HepG2 (cell line): Measurements from ENCODE around the gene IRAK2. TPM values are rescaled to one million over a fixed set of nuclear protein-coding genes. Genes with fewer than 3 reads are reported as not detected.

Experiments
- ATAC-seq: fragments of 200-7000 bp; cut with Tn5 transposase; 3 replicates; pipeline ENCODE4 v1.9.1; 2020; ENCODE audit warnings: mild to moderate bottlenecking, moderate library complexity
- BruUV-seq: library from RNA; stranded (reverse); fragments of 400-500 nt; replicated peaks from 2 replicates; lab custom pipeline; 2021; lab: Mats Ljungman, UMichigan
- CTCF ChIA-PET: fragments of 300-600 bp; formaldehyde crosslinking; extraction: SDS; loops from one replicate; lab custom pipeline; 2021; ENCODE audit warnings: low total read pairs, inconsistent platforms, low intra/inter-chr PET ratio; lab: Yijun Ruan, JAX
- POLR2A ChIA-PET: fragments of 350-600 bp; sonication (Branson Sonifier 250); formaldehyde crosslinking; loops from one replicate; lab custom pipeline; 2020; ENCODE audit warnings: antibody characterized with exemption, inconsistent platforms; lab: Yijun Ruan, JAX
- DNase-seq: peaks from one replicate; pipeline ENCODE4 v3.0.0-alpha.2; 2015; ENCODE audit warnings: low spot score
- FAIRE-seq: peaks from 3 replicates; lab custom pipeline; 2011; peaks lifted over from hg19 to GRCh38; lab: Jason Lieb, UNC
- H2AFZ ChIP-seq: one replicate; pipeline ENCODE4 v1.6.1; 2011; ENCODE audit warnings: low read length, inconsistent platforms
- H3K27ac ChIP-seq: fragments of 300-600 bp; 3 replicates; pipeline ENCODE4 v1.8.0; 2011; ENCODE audit warnings: mixed run types, mild to moderate bottlenecking, mixed read lengths, low read length, inconsistent platforms; ENCODE audit not compliant: insufficient read depth; ENCODE audit errors: extremely low read length
- H3K27me3 ChIP-seq, 2 experiments: fragments of 200-600 bp in 1 of 2; 2 replicates in 1 of 2; 3 replicates in 1 of 2; pipeline versions ENCODE4 v1.6.0 to v1.8.0; 2011; ENCODE audit warnings: low read length in 2 of 2, mild to moderate bottlenecking in 2 of 2, moderate library complexity in 2 of 2, inconsistent platforms in 1 of 2; ENCODE audit not compliant: insufficient read depth in 2 of 2, control insufficient read depth in 1 of 2
- H3K36me3 ChIP-seq, 2 experiments: fragments of 200-600 bp in 1 of 2; replicated peaks in 1 of 2; 2 replicates in 1 of 2; 3 replicates in 1 of 2; pipeline versions ENCODE4 v1.5.1 to v1.8.0; 2011; ENCODE audit warnings: low read length in 2 of 2, inconsistent platforms in 1 of 2; ENCODE audit not compliant: insufficient read depth in 2 of 2, control insufficient read depth in 1 of 2
- H3K4me1 ChIP-seq: 2 replicates; pipeline ENCODE4 v1.5.1; 2012; ENCODE audit warnings: low read length, inconsistent platforms; ENCODE audit not compliant: insufficient read depth
- H3K4me2 ChIP-seq: 2 replicates; pipeline ENCODE4 v1.6.0; 2011; ENCODE audit warnings: low read depth, low read length, inconsistent platforms
- H3K4me3 ChIP-seq, 3 experiments: fragments of 200-600 bp in 1 of 3; sonication (generic), shearing (Covaris generic) in 1 of 3; replicated peaks in 1 of 3; 2 replicates each; pipeline ENCODE4 v1.5.1; 2011 to 2016; ENCODE audit warnings: low read length in 3 of 3, inconsistent platforms in 2 of 3, low read depth in 2 of 3, mild to moderate bottlenecking in 2 of 3, control low read depth in 1 of 3, mixed read lengths in 1 of 3; ENCODE audit not compliant: insufficient read depth in 1 of 3
- H3K79me2 ChIP-seq: one replicate; pipeline ENCODE4 v1.6.1; 2011; ENCODE audit warnings: low read length, inconsistent platforms; ENCODE audit not compliant: insufficient read depth
- H3K9ac ChIP-seq: 2 replicates; pipeline ENCODE4 v1.6.0; 2011; ENCODE audit warnings: mild to moderate bottlenecking, low read depth, low read length, inconsistent platforms; ENCODE audit not compliant: insufficient read depth
- H3K9me3 ChIP-seq: 2 replicates; pipeline ENCODE4 v1.5.1; 2012; ENCODE audit warnings: mild to moderate bottlenecking, low read length
- H4K20me1 ChIP-seq: 2 replicates; pipeline ENCODE4 v1.6.0; 2011; ENCODE audit warnings: inconsistent platforms, mild to moderate bottlenecking, low read length, moderate library complexity; ENCODE audit not compliant: insufficient read depth
- GATAD2A ChIP-seq: IDR thresholded peaks from 2 replicates; pipeline ENCODE4 v1.6.1; 2016
- NFIB ChIP-seq: sonication (generic); formaldehyde crosslinking; IDR thresholded peaks from 2 replicates; pipeline ENCODE4 v1.9.0; 2021; ENCODE audit warnings: missing genetic modification reagents, mild to moderate bottlenecking, borderline replicate concordance
- ZNF432 ChIP-seq: sonication (generic); formaldehyde crosslinking; IDR thresholded peaks from 2 replicates; pipeline ENCODE4 v1.5.0; 2020; ENCODE audit warnings: missing genetic modification reagents, mild to moderate bottlenecking, borderline replicate concordance
- ZNF747 ChIP-seq: sonication (generic); formaldehyde crosslinking; IDR thresholded peaks from 2 replicates; pipeline ENCODE4 v1.8.1; 2023; ENCODE audit warnings: missing genetic modification reagents, mild to moderate bottlenecking, borderline replicate concordance
- WGBS: methylation state at CpG from one replicate; pipeline ENCODE4 v1.1.6; 2017; ENCODE audit warnings: low lambda C conversion rate; 5-methylcytosine and 5-hydroxymethylcytosine counted together
- in situ Hi-C: cut with HindIII; loops from 2 replicates; pipeline ENCODE4 v1.10.0; 2017; ENCODE audit warnings: low pct_unique_long_range_greater_than_20kb; ENCODE audit not compliant: extremely low pct_ligation_motif_present
- intact Hi-C: fragments of 100-400 bp; cut with micrococcal nuclease; formaldehyde crosslinking; loops from one replicate; pipeline ENCODE4 v1.10.0; 2022; ENCODE audit not compliant: unreplicated experiment
- polyA plus RNA-seq, 8 experiments: library from polyadenylated mRNA; depleted of rRNA in 3 of 8; stranded (reverse) in 7 of 8; unstranded in 1 of 8; fragments of >200 nt; fragmentation: Illumina TruSeq in 4 of 8; extraction: Trizol in 4 of 8; gene quantifications; 2 replicates each; pipeline versions ENCODE4 v1.2.1 to v1.2.3, GENCODE V29; 2011 to 2016; ENCODE audit warnings: low read depth in 4 of 8, missing spikeins in 1 of 8, mixed read lengths in 1 of 8; ENCODE audit not compliant: insufficient read depth in 1 of 8
- total RNA-seq, 5 experiments: library from RNA; depleted of rRNA; stranded (reverse); fragments of >200 nt; fragmentation: Illumina TruSeq; extraction: Trizol; gene quantifications; 2 replicates each; pipeline ENCODE4 v1.2.3, GENCODE V29; 2016; ENCODE audit warnings: low read depth in 1 of 5
- TF ChIP-seq, protein P1 (sequence below): sonication (generic); formaldehyde crosslinking; IDR thresholded peaks from 2 replicates; pipeline ENCODE4 v1.5.0; 2020; ENCODE audit warnings: mild to moderate bottlenecking, missing genetic modification reagents, borderline replicate concordance
- TF ChIP-seq, protein P2 (sequence below): sonication (generic); formaldehyde crosslinking; IDR thresholded peaks from 2 replicates; pipeline ENCODE4 v1.5.1; 2020; ENCODE audit warnings: missing genetic modification reagents, mild to moderate bottlenecking, borderline replicate concordance
- TF ChIP-seq, protein P3 (sequence below): sonication (generic); formaldehyde crosslinking; conservative IDR thresholded peaks from 2 replicates; pipeline ENCODE4 v1.4.0; 2020; ENCODE audit warnings: mild to moderate bottlenecking, missing genetic modification reagents, moderate library complexity

The IRAK2 gene
- total and polyA plus RNA-seq, 2 of the 13 experiments (the other 11 are each of a cell fraction or from before 2014, with no cell fraction given) = 13.1 to 23.3 TPM

GRCh38 chr3:10277115-10277625, 112.5 kb downstream of the IRAK2 start (continued):
- TF ChIP-seq GATAD2A (CRISPR knock-in tag) (no peak), ZNF747 (CRISPR knock-in tag) (no peak)

DNA sequence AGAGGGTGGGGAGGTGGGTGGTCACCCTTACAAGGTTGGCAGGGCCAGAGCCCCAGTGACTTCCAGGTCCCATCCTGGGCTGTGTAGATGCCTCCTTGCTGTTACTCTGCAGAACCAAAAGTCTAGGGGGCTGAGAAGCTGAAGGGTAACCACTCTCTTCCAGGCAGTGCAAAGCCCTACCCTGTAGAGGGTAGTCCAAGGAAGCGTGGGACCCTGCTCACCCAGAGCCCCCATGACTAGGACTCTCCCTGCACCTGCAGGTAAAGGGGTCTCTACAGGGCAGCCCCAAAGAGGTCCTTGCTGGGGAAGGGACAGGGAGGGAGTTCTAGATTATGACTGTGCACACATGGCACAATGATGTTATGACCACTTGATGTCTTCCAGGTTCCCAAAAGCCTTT, 113.8 kb downstream of the IRAK2 start:
- intact Hi-C loops = no loop called here
- H3K4me1 ChIP-seq = peaks cover under 1% of the 10 kb centered on the region; the same call in 1 of the 2 replicates
- TF ChIP-seq, protein P1, sequence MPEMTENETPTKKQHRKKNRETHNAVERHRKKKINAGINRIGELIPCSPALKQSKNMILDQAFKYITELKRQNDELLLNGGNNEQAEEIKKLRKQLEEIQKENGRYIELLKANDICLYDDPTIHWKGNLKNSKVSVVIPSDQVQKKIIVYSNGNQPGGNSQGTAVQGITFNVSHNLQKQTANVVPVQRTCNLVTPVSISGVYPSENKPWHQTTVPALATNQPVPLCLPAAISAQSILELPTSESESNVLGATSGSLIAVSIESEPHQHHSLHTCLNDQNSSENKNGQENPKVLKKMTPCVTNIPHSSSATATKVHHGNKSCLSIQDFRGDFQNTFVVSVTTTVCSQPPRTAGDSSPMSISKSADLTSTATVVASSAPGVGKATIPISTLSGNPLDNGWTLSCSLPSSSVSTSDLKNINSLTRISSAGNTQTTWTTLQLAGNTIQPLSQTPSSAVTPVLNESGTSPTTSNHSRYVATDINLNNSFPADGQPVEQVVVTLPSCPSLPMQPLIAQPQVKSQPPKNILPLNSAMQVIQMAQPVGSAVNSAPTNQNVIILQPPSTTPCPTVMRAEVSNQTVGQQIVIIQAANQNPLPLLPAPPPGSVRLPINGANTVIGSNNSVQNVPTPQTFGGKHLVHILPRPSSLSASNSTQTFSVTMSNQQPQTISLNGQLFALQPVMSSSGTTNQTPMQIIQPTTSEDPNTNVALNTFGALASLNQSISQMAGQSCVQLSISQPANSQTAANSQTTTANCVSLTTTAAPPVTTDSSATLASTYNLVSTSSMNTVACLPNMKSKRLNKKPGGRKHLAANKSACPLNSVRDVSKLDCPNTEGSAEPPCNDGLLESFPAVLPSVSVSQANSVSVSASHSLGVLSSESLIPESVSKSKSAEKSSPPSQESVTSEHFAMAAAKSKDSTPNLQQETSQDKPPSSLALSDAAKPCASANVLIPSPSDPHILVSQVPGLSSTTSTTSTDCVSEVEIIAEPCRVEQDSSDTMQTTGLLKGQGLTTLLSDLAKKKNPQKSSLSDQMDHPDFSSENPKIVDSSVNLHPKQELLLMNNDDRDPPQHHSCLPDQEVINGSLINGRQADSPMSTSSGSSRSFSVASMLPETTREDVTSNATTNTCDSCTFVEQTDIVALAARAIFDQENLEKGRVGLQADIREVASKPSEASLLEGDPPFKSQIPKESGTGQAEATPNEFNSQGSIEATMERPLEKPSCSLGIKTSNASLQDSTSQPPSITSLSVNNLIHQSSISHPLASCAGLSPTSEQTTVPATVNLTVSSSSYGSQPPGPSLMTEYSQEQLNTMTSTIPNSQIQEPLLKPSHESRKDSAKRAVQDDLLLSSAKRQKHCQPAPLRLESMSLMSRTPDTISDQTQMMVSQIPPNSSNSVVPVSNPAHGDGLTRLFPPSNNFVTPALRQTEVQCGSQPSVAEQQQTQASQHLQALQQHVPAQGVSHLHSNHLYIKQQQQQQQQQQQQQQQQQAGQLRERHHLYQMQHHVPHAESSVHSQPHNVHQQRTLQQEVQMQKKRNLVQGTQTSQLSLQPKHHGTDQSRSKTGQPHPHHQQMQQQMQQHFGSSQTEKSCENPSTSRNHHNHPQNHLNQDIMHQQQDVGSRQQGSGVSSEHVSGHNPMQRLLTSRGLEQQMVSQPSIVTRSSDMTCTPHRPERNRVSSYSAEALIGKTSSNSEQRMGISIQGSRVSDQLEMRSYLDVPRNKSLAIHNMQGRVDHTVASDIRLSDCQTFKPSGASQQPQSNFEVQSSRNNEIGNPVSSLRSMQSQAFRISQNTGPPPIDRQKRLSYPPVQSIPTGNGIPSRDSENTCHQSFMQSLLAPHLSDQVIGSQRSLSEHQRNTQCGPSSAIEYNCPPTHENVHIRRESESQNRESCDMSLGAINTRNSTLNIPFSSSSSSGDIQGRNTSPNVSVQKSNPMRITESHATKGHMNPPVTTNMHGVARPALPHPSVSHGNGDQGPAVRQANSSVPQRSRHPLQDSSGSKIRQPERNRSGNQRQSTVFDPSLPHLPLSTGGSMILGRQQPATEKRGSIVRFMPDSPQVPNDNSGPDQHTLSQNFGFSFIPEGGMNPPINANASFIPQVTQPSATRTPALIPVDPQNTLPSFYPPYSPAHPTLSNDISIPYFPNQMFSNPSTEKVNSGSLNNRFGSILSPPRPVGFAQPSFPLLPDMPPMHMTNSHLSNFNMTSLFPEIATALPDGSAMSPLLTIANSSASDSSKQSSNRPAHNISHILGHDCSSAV (CRISPR knock-in tag) = no peak
- no peak for TF ChIP-seq NFIB
- TF ChIP-seq, protein P2, sequence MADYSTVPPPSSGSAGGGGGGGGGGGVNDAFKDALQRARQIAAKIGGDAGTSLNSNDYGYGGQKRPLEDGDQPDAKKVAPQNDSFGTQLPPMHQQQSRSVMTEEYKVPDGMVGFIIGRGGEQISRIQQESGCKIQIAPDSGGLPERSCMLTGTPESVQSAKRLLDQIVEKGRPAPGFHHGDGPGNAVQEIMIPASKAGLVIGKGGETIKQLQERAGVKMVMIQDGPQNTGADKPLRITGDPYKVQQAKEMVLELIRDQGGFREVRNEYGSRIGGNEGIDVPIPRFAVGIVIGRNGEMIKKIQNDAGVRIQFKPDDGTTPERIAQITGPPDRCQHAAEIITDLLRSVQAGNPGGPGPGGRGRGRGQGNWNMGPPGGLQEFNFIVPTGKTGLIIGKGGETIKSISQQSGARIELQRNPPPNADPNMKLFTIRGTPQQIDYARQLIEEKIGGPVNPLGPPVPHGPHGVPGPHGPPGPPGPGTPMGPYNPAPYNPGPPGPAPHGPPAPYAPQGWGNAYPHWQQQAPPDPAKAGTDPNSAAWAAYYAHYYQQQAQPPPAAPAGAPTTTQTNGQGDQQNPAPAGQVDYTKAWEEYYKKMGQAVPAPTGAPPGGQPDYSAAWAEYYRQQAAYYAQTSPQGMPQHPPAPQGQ (CRISPR knock-in tag) = no peak
- TF ChIP-seq ZNF432 (CRISPR knock-in tag) = no peak
- TF ChIP-seq, protein P3, sequence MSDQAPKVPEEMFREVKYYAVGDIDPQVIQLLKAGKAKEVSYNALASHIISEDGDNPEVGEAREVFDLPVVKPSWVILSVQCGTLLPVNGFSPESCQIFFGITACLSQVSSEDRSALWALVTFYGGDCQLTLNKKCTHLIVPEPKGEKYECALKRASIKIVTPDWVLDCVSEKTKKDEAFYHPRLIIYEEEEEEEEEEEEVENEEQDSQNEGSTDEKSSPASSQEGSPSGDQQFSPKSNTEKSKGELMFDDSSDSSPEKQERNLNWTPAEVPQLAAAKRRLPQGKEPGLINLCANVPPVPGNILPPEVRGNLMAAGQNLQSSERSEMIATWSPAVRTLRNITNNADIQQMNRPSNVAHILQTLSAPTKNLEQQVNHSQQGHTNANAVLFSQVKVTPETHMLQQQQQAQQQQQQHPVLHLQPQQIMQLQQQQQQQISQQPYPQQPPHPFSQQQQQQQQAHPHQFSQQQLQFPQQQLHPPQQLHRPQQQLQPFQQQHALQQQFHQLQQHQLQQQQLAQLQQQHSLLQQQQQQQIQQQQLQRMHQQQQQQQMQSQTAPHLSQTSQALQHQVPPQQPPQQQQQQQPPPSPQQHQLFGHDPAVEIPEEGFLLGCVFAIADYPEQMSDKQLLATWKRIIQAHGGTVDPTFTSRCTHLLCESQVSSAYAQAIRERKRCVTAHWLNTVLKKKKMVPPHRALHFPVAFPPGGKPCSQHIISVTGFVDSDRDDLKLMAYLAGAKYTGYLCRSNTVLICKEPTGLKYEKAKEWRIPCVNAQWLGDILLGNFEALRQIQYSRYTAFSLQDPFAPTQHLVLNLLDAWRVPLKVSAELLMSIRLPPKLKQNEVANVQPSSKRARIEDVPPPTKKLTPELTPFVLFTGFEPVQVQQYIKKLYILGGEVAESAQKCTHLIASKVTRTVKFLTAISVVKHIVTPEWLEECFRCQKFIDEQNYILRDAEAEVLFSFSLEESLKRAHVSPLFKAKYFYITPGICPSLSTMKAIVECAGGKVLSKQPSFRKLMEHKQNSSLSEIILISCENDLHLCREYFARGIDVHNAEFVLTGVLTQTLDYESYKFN (CRISPR knock-in tag) = no peak
- TF ChIP-seq, all 625 proteins: peak for 0
- no peaks in the 10 kb centered on the region for H3K27me3 ChIP-seq
- FAIRE-seq (no peak), DNase-seq (no peak), ATAC-seq (no peak)
- no peak overlapping the region for H3K4me3 ChIP-seq
- H2AFZ ChIP-seq = no peak overlapping the region
- H4K20me1 ChIP-seq = peaks cover 24% of the 10 kb centered on the region
- H3K9me3 ChIP-seq = no peaks in the 10 kb centered on the region
- H3K36me3 ChIP-seq = peaks cover 45 to 81% of the 10 kb centered on the region in 2 experiments
- WGBS = 100% methylated on average over 1 of the region's 1 CpG
- H3K9ac ChIP-seq = no peak overlapping the region
- H3K27ac ChIP-seq = no peak overlapping the region
- H3K4me2 ChIP-seq = no peak overlapping the region
- no TSS peak for BruUV-seq
- H3K79me2 ChIP-seq = peaks cover 26% of the 10 kb centered on the region
- in situ Hi-C loops = no loop called here
- CTCF ChIA-PET = no interaction called here
- POLR2A ChIA-PET = no interaction called here
